Measurements from ENCODE around the gene ANKRD33B.
"Not testable (repeated sequence)": the region's sequence is repeated elsewhere in the genome, so short reads cannot be mapped to it uniquely, and the experiment has no call there.

Gene ANKRD33B

DNA sequence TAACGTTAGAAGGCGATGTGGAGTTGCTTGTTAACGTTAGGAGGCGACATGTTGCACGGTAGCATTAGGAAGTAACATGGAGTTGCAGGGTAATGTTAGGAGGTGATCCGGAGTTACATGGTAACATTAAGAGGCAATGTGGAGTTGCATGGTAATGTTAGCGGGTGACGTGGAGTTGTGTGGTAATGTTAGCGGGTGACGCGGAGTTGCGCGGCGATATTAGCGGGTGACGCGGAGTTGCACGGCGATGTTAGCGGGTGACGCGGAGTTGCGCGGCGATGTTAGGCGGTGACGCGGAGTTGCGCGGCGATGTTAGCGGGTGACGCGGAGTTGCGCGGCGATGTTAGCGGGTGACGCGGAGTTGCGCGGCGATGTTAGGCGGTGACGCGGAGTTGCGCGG, 74.9 kb downstream of the ANKRD33B start:
- FAIRE-seq: not testable (repeated sequence)

DNA sequence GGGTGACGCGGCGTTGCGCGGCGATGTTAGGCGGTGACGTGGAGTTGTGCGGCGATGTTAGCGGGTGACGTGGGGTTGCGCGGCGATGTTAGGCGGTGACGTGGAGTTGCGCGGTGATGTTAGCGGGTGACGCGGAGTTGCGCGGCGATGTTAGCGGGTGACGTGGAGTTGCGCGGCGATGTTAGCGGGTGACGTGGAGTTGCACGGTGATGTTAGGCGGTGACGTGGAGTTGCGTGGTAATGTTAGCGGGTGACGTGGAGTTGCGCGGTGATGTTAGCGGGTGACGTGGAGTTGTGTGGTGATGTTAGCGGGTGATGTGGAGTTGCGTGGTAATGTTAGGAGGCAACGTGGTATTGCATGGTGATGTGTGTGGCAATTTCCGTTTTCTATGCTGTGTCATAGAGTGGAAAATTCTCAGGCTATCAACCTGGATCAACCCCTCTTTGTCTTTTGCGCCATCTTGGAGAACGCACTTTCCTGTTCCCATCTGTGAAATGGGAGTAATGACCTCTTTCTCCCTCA, 76.0 kb downstream of the ANKRD33B start:
- no peak for FAIRE-seq

DNA sequence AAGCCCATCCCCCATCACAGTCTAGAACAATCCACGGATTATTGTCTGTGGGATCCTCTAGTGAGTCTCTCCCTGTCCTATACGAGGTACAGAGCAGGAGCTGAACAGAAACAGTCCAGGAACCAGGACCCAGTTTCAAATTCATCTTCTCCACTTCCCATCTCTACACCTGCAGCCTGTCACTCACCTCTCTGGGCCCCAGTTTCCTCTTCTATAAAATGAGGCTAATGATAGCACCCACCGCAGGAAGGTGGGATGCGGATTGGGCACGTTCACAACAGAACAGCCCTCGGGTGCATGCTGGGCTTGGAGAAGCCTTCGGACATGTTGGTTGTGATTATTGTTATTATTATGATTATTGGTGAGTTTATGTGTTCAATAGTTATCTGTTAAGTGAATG, 78.5 kb downstream of the ANKRD33B start:
- no peak for FAIRE-seq

DNA sequence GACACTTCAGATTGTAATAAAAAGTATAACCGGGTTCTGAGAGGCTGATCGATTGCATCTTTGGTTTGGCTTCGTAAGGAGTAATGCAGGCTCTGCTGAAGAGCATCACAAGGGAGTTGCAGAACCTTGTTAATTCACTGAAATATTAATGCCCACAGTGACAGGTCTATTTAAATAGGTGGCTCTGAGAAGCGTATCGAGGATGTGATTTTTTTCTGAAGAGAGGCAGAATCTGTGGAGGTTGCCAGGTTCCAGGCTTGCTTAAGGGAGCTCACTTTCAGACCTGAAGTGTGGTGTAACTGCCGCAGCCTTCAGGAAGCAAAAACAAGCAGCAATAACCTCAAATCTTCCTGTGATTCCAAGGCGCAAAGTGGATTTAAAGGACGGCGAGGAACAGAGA, 80.3 kb downstream of the ANKRD33B start:
- FAIRE-seq: no peak

DNA sequence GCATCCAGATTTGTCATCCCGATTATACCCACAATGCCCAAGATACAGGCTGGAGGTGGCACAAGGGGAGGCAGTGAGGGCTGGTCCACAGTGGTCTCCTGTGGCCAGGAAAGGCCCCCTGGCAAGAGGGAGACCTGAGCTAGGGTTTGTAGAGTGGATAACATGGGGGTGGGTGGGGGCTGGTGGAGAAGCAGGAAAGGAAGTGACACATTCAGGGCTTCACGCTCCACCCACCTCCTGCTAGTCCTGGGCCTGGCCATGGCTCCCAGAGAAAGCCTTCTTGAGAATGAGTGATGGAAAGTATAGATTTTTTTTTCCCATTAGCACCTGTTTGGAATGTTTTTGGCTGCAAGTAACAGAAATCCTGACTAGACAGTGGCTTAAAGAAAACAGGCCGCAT, 81.3 kb downstream of the ANKRD33B start:
- no peak for FAIRE-seq

DNA sequence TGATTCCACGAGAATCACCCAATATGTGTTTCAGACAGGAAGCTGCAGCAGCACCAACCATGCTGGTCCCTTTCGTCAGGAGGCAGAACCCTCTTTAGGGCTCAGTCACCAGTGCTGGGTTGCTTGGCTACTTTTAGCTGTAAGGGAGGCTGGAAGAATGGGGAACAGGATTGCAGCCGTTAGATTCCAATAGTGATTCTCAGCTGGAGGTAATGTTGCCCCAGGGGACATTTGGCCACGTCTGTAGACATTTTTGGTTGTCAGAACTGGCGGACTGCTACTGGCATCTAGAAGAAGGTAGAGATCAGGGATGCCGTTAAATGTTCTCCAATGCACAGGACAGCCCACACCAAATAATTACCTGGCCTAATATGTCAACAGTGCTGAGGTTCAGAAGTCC, 81.8 kb downstream of the ANKRD33B start:
- no peak for FAIRE-seq

DNA sequence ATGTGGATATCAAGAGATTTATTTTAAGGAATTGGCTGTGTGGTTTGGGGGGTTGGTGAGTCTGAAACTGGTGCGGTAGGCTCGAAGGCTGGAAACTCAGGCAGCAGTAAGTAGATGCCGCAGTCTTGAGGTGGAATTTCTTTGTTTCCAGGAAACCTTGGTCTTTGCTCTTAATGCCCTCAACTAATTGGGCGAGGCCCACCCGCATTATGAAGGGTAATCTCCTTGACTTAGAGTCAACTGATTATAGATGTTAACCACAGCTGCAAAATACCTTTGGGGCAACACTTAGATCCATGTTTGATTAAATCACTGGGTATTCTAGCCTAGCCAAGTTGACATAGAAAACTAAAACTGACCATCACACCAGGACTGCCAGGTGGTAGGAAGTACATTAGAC, 83.8 kb downstream of the ANKRD33B start:
- no peak for FAIRE-seq

DNA sequence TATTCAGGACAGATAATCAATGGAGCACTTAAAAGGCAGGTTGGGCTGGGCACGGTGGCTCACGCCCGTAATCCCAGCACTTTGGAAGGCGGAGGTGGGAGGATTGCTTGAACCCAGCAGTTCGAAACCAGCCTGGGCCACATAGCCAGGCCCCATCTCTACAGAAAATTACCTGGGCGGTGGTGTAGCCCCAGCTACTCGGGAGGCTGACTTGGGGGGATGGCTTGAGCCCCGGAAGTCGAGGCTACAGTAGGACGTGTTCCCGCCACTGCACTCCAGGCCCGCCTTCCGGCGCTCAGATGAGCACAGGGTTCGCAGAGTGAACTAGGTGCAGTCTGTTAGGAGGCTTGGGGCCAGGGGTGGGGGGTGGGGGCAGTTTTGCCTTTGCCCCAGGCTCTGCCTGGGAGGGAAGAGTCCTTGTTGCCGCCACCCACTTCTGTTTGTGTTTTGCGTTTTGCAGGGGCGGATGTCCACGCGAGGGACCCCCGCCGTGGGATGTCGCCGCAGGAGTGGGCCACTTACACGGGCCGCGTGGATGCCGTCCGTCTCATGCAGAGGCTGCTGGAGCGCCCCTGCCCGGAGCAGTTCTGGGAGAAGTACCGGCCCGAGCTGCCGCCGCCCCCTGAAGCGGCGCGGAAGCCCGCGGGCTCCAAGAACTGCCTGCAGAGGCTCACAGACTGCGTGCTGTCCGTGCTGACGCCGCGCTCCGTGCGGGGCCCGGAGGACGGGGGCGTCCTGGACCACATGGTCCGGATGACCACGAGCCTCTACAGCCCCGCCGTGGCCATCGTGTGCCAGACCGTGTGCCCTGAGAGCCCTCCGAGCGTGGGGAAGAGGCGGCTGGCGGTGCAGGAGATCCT, 85.2 kb downstream of the ANKRD33B start:
- FAIRE-seq: no peak

DNA sequence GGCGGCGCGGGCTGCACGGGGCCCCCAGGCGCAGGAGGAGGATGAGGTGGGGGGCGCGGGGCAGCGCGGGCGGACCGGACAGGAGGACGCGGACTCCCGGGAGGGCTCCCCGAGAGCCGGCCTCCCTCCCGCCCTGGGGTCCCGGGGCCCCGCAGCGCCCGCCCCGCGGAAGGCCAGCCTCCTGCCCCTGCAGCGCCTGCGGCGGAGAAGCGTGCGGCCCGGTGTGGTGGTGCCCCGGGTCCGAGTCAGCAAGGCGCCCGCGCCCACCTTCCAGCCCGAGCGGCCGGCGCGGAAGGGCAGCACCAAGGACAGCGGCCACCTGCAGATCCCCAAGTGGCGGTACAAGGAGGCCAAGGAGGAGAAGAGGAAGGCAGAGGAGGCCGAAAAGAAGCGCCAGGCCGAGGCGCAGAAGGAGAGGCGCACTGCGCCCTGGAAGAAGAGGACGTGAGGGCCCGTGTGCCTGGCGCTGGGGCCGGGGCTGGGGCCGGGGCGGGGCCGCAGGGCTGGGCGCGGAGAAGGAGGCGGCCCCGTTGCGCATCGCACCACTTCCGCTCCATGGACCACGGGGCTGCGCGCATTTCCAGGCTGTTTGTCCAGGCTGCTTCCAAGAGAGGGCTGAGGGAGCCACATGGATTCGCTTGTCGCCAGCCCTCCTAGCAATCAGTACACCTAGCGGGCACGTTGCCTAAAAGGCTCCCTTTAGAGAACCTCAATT, 86.0 kb downstream of the ANKRD33B start:
- no peak for FAIRE-seq

DNA sequence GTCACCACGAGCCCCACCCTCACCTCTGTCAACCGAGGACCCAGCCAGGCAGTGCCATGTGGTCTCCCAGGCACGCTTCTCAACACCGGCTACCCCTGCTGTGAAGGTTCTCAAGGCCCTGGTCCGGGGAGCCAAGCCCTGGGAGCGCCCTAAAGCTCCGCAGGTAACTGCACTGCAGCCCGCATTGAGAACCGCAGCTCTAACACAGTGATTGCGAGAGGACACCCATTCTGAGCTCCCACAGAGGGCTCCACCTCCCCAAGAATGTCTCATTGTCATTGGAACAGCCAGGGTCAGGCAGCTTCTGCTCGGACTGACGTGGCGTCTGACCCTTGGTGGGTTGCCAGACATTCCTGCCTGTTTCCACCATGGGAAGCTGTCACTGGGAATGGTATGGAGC, 88.3 kb downstream of the ANKRD33B start:
- no peak for FAIRE-seq

DNA sequence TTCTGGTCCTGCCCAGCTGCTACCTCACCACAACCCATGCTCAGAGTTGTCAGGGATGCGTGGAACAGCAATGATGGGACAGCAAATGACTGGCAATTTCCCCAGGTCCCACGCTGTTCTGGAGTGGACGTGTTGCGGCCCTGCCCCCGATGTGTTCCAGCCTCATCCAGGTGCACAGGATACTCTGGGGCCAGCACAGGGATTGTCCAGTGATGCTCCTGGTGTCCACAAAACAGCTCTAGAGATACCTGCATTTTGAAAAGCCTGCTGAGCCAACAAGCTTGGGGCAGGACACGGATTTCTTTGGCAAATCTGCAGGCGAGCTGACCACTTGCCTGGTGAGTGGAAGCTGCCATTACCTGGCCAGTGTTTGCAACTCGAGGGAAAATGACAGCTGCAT, 88.7 kb downstream of the ANKRD33B start:
- FAIRE-seq: no peak

DNA sequence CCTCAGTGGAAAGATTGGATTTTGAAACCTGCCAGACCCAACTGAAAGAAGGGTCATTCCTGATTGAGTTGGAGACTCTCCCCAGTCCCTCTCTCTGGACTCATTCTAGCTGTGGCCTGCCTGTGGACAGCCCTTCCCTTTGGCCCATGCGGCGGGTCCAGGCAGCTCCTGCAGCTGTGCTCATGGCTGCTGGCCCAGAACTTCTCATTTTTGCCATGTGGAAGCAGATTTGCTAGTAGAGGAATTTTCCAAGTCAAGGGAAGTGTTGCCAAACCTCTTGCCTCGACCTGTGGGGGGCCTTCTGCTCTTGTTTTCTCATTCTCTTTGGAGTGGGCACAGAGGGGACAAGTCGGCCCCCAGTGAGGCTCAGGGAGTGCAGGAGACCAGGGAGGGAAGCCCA, 89.2 kb downstream of the ANKRD33B start:
- no peak for FAIRE-seq

DNA sequence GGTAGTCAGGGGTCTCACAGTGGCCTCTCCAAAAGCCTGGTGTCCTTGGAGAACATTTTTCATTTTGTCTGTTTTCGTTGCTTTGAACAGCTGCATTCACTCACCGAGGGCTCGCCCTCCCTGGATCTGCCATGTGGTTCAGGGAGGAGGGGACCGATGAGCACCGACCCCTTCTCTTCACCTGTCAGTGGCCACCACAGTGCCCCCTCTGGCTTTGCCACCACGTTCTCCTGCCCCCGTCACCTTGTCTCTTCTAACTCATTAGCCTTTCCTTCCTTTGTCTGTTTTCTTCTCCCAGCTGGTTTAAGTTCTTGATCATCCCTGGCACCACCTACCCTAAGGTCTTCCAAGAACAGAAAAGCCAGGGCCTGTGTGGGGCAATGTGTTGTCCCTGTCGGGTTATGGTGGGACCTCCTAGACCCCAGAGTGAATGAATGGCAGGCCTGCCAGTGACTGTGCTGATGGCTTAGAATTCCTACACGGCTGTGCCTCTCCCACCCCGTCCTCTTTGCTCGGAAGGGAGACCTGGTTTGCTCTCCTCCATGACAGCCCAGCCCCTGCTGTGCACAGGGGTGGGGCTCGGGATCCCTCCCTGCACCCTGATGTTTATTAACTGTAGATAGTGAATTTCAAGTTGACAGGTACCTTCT, 90.0 kb downstream of the ANKRD33B start:
- no peak for FAIRE-seq

DNA sequence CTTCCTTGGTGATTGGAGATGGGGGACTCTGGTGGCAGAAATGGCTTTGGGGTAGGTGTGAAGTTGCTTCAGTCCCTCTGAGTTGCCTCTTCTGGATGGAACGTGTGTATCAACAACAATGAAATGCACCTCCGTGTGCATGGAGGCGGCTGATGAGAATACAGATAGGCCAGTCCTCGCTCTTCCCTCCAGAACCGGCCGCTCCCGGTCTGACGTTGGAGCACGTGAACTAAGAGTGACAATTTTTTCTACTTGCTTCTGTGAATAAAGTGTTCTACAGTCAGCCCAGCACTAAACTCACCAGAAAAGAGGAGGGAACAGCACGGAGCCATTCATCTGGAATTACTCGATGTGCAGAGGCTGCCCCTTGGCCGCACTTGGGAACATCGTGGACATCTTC, 90.7 kb downstream of the ANKRD33B start:
- no peak for FAIRE-seq

DNA sequence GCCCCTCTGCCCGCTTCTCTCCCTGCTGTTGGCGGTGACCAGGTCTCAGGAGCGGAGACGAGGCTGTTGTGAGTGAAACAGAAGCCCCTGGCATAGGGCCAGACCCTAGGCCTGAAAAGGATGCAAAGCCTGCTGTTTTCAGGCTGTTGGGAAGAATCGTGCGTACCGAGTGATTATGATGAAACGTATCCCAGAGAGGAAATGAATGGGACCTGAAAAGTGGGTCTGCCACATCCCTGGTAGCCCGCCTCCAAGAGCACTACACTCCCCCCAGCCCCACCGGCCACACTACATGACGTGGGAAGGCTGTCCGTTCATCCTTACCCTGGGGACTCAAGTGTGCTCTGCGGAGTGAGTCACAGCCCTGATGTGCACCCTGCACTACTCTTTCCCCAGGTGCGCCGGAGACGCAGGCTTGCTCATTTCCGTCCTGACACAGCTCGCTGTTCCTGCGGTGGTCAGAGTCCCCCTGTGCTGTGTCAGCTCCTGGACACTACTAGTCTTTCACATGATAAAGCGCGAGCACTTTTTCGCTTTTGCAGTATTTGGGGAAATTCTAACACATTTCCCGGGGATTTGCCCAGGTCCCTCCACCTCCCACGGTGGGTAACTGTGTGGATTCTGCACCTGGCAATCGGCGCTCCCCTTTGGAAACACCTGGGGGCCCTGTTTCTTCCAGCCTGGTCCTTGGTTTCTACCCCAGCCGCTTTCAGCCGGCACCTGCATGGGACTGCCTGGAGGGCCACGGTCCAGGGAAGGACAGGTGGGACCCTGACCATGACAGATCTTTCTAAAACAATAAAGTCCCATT, 91.5 kb downstream of the ANKRD33B start:
- no peak for FAIRE-seq

DNA sequence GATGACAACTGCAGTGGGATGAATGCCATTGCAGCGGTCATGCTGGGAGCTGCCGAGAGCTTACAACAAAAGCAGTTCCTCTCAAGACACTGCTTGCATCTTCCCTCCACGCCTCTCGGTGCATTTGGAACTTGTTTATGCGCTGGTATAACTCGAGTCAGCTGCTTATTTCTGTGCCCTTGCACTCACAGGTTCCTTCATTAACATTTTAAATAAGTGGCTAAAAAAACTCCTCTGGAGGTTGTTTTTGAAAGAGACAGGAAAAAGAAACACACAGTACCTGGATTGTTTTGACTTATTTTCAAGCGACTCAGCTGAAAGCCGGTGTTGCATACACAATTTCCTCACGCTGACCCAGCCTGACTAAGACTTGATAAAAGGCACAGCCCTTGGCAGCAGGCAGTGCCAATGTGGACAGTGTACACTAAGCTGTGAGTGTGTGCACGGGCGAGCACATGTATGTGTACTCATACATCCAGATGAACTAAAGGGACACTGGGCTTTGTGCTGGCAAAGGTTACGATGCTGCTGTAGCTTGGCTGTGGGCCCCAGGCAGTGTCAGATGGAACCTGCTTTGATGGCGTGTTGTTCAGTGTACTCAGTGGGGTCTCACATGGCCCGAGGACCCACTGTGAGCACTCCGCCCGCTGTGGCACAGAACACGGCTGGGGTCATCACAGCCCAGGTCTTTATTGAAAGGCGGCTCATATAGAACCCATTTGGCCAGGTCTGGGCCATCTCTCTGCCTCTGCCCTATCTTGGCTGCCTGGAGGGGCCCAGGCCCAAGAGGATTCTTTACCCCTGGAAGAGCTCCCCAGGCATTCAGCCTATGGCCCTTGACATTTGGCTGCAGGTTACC, 92.3 kb downstream of the ANKRD33B start:
- no peak for FAIRE-seq

DNA sequence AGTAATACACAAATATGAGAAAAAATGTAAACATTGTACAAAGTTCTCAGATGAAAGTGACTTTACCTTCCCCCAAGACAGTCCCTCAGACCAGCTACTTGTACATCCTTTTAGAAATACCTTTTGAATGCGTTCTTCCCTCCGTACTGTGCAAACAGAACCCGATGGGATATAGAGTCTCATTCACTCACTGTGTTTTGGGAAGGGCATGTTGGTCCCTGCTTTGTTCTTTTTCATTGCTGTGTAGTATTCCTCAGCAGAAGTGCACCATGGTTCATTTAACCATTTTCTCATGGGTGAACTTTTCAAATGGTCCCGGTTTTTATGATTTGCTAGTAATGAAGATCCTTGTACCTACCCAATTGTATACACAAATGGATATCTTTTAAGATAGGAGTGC, 94.4 kb downstream of the ANKRD33B start:
- FAIRE-seq: no peak

DNA sequence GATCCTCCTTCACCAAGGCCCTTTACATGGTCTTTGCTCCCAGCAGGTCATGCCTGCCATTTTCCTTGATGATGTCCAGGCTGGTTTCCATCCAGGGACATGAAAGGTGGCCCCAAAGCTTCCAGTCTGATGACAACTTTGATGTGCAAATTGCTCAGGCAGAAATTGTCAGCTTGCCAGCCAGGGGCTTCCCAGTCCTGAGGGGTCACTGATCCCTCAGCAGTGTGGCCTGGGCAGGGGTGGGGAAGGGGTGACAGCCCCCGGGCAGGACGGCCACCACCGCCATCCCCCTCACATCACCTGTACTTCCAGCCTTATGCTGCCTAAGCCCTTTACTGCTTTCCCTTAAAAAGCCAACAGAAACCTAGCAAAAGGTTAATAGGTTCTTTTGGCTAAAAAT, 96.3 kb downstream of the ANKRD33B start:
- FAIRE-seq: no peak

DNA sequence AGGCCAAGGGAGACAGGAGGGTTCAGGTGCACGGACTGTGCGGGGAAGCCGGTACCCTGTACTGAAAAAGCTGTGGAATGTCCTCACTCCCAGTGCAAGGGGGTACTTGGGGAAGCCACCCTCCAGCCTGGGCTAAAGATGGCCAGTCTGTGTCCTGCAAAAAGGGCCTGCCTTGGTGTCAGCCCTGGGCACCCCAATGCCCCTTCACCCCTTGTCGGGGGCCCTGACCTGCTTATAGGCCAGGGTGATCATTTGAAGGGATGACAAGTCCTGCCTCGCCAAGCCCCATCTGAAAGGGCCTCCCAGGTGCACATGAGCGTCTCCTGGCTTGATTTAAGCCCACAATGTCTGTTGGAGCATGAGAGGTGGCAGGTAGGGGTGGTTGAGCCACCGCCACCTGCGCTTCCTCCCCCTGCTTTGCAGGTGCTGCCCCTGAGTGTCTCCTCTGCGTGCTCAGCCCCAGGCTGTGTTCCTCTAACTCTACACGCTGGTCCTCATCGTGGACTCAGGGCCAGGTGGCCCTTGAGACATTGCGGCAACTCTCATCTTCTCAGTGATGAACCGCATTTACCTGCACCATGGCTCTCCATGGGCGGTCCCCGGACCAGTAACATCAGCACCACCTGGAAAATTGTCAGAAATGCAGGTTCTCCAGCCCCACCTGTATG, 97.0 kb downstream of the ANKRD33B start:
- FAIRE-seq: no peak

DNA sequence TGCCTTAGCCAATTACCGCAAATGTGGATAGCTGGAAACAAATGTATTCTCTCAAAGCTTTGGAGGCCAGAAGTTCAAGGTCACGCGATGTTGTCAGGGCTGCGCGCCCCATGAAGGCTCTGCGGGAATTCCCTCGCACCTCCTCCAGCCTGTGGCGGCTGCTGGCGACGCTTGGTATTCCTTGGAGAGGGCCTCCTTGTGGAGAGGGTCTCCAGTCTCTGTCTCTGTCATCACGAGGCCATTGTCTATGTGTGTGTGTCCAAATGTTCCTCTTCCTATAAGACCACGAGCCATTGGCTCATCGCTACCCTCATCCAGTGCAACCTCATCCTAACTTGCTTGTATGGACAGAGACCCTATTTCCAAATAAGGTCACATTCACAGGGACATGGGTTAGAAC, 97.5 kb downstream of the ANKRD33B start:
- no peak for FAIRE-seq

DNA sequence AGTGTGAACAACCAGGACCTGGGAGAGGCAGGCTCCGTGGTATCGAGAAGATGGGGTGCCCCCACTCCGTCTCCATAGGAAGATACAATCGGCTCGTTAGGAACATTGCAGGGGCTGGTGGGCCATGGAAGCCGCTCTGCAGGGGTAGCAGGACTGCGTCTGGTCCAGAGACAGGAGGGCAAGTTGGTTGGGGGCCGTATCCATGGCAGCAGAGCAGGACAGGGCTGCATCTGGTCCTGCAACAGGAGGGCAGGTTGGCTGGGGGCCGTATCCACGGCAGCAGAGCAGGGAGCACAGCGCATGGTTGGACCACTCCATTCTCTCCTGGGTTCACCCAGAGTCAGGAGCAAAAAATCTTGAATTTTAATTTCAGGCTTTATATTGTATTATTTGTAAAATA, 98.2 kb downstream of the ANKRD33B start:
- no peak for FAIRE-seq

Data from A204.1 (cell line).